K562 (cell line): ENCODE data around the gene SLC35F2. TPM values are rescaled to one million over a fixed set of nuclear protein-coding genes. Genes with fewer than 3 reads are reported as not detected.

Experiments
- L3MBTL2 ChIP-seq: fragments of 450-650 bp; IDR thresholded peaks from 2 replicates; pipeline ENCODE4 v1.6.1; 2016; ENCODE audit warnings: mild to moderate bottlenecking, moderate library complexity
- PML ChIP-seq: IDR thresholded peaks from 2 replicates; pipeline ENCODE4 v1.6.1; 2012; ENCODE audit warnings: low read length, inconsistent platforms
- RHOXF2B ChIP-seq: fragments of 250-450 bp; sonication (Bioruptor Pico); conservative IDR thresholded peaks from 2 replicates; pipeline ENCODE4 v1.5.1; 2021
- ZNF121 ChIP-seq: sonication (generic); formaldehyde crosslinking; conservative IDR thresholded peaks from 2 replicates; pipeline ENCODE4 v1.8.0; 2022; ENCODE audit warnings: missing genetic modification reagents
- ZNF23 ChIP-seq: fragments of 250-450 bp; sonication (Bioruptor Pico); IDR thresholded peaks from 2 replicates; pipeline ENCODE4 v1.4.0; 2020; ENCODE audit warnings: mild to moderate bottlenecking
- polyA plus RNA-seq, 8 experiments: library from polyadenylated mRNA; depleted of rRNA in 4 of 8; stranded (reverse) in 5 of 8; unstranded in 3 of 8; fragments of >200 nt; fragmentation: Nextera tagmentation in 2 of 8; fragmentation: Illumina TruSeq in 1 of 8; extraction: Ambion mirVana in 2 of 8; extraction: Trizol in 1 of 8; gene quantifications; 2 replicates each; pipeline versions ENCODE4 v1.2.1 to v1.2.3, GENCODE V29; 2011 to 2014; ENCODE audit warnings: inconsistent platforms in 1 of 8, missing spikeins in 1 of 8
- total RNA-seq, 7 experiments: library from RNA; depleted of rRNA in 6 of 7; stranded (reverse); fragments of >200 nt in 6 of 7; fragmentation: Illumina TruSeq in 2 of 7; extraction: Trizol in 2 of 7; gene quantifications; 2 replicates each; pipeline versions ENCODE4 v1.2.1 to v1.2.3, GENCODE V29; 2011 to 2021; ENCODE audit warnings: low replicate concordance in 1 of 7
- TF ChIP-seq, protein P1 (sequence below): fragments of 250-450 bp; sonication (Bioruptor Pico); IDR thresholded peaks from 2 replicates; pipeline ENCODE4 v1.9.0; 2021; ENCODE audit warnings: mild to moderate bottlenecking, inconsistent platforms
- TF ChIP-seq, protein P2 (sequence below): fragments of 450-650 bp; formaldehyde crosslinking; IDR thresholded peaks from 2 replicates; pipeline ENCODE4 v1.4.0; 2022; ENCODE audit warnings: missing genetic modification characterization

SLC35F2 gene
- total and polyA plus RNA-seq, 9 of the 15 experiments (the other 6 are each of a cell fraction or from before 2014, with no cell fraction given): 28.6 to 63.9 (median 53.4) TPM

DNA sequence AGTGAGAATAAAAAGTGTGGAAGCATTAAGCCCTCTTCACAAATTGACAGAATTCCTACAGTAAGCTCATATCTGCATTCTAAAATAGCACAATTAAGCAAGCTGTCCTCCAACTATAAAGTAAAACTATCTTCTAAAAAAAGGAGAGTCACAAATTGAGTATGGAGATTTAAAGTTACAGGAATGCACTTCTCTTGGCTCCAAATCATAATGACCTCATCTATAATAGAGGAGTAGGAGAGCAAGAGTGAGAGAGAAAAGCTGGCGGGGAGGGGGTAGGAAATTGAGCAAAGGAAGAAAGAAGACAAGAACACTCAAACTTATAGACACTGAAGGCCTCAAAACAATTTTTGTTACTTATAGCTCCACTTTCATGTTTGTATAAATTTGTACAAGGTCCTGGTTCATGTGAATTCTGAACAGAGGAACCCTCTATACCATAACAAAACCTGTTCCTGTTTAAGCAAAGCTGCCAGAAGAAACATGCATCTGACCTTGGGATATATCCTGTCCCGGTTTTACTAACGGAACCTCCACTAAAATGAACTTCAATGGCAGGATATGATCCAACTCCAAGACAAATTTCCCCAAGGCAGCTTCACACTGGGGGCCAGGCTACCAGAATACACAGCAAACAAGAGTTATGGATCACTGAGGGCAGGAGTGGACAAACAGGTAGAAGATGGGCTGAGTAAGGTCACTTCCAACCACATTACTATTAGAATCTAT, 37.2 kb downstream of the SLC35F2 start (continued):
- TF ChIP-seq, protein P1, sequence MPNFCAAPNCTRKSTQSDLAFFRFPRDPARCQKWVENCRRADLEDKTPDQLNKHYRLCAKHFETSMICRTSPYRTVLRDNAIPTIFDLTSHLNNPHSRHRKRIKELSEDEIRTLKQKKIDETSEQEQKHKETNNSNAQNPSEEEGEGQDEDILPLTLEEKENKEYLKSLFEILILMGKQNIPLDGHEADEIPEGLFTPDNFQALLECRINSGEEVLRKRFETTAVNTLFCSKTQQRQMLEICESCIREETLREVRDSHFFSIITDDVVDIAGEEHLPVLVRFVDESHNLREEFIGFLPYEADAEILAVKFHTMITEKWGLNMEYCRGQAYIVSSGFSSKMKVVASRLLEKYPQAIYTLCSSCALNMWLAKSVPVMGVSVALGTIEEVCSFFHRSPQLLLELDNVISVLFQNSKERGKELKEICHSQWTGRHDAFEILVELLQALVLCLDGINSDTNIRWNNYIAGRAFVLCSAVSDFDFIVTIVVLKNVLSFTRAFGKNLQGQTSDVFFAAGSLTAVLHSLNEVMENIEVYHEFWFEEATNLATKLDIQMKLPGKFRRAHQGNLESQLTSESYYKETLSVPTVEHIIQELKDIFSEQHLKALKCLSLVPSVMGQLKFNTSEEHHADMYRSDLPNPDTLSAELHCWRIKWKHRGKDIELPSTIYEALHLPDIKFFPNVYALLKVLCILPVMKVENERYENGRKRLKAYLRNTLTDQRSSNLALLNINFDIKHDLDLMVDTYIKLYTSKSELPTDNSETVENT (CRISPR knock-in tag): no peak
- TF ChIP-seq L3MBTL2: no peak
- no peak for TF ChIP-seq PML
- TF ChIP-seq RHOXF2B (CRISPR knock-in tag): no peak
- TF ChIP-seq ZNF23: no peak
- TF ChIP-seq ZNF121 (CRISPR knock-in tag): no peak
- TF ChIP-seq, protein P2, sequence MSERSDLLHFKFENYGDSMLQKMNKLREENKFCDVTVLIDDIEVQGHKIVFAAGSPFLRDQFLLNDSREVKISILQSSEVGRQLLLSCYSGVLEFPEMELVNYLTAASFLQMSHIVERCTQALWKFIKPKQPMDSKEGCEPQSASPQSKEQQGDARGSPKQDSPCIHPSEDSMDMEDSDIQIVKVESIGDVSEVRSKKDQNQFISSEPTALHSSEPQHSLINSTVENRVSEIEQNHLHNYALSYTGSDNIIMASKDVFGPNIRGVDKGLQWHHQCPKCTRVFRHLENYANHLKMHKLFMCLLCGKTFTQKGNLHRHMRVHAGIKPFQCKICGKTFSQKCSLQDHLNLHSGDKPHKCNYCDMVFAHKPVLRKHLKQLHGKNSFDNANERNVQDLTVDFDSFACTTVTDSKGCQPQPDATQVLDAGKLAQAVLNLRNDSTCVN: no peak
